ENCODE data around the gene HSD17B13.
"Not testable (repeated sequence)": the region's sequence is repeated elsewhere in the genome, so short reads cannot be mapped to it uniquely, and the experiment has no call there.

HSD17B13 gene

GRCh38 chr4:87345139-87345538 lies 22.5 kb upstream of the HSD17B13 start:
- H3K9me3 ChIP-seq = no peaks in the 10 kb centered on the region
- no peaks in the 10 kb centered on the region for H3K4me1 ChIP-seq
- H3K36me3 ChIP-seq = peaks cover 34% of the 10 kb centered on the region
- H3K27me3 ChIP-seq = no peaks in the 10 kb centered on the region
- TF ChIP-seq CTCF (IDR thresholded peaks at IDR 0.05; ENCODE audit: low read depth, low read length) = no peak
- no peak overlapping the region for H3K4me3 ChIP-seq (ENCODE audit: low read depth, low read length)
- DNase-seq = no peak

GRCh38 chr4:87342872-87343271 lies 20.2 kb upstream of the HSD17B13 start:
- Histone ChIP-seq H3K4me1 (no peaks in the 10 kb centered on the region), H3K36me3 (peaks cover 46% of the 10 kb centered on the region), H3K4me3 (ENCODE audit: low read depth, low read length) (no peak overlapping the region), H3K9me3 (no peaks in the 10 kb centered on the region), H3K27me3 (no peaks in the 10 kb centered on the region)
- DNase-seq = no peak
- TF ChIP-seq CTCF (IDR thresholded peaks at IDR 0.05; ENCODE audit: low read depth, low read length) = no peak

GRCh38 chr4:87341954-87342635 lies 19.4 kb upstream of the HSD17B13 start:
- H3K4me1 ChIP-seq; H3K4me3 ChIP-seq (ENCODE audit: low read depth, low read length); H3K27me3 ChIP-seq; H3K9me3 ChIP-seq; DNase-seq: not testable (repeated sequence)
- H3K36me3 ChIP-seq = peaks cover 52% of the 10 kb centered on the region

- H3K4me1 ChIP-seq = no peaks in the 10 kb centered on the region
- H3K4me3 ChIP-seq (ENCODE audit: low read depth, low read length) = no peak overlapping the region
- no peak for DNase-seq
- peaks cover 39% of the 10 kb centered on the region for H3K36me3 ChIP-seq
- TF ChIP-seq CTCF (IDR thresholded peaks at IDR 0.05; ENCODE audit: low read depth, low read length) = no peak
- no peaks in the 10 kb centered on the region for H3K9me3 ChIP-seq
- no peaks in the 10 kb centered on the region for H3K27me3 ChIP-seq
These were observed 16.8 kb upstream of the HSD17B13 start for GRCh38 chr4:87339440-87339839.

GRCh38 chr4:87337361-87337760 lies 14.7 kb upstream of the HSD17B13 start:
- Histone ChIP-seq H3K36me3 (peaks cover 48% of the 10 kb centered on the region), H3K4me1 (no peaks in the 10 kb centered on the region), H3K4me3 (ENCODE audit: low read depth, low read length) (no peak overlapping the region), H3K27me3 (no peaks in the 10 kb centered on the region), H3K9me3 (peaks cover 4% of the 10 kb centered on the region)
- TF ChIP-seq CTCF (IDR thresholded peaks at IDR 0.05; ENCODE audit: low read depth, low read length) = no peak
- no peak for DNase-seq

- Histone ChIP-seq H3K9me3 (peaks cover 4% of the 10 kb centered on the region), H3K4me3 (ENCODE audit: low read depth, low read length) (no peak overlapping the region), H3K27me3 (no peaks in the 10 kb centered on the region), H3K36me3 (peaks cover 27% of the 10 kb centered on the region), H3K4me1 (no peaks in the 10 kb centered on the region)
- no peak for DNase-seq
- TF ChIP-seq CTCF (IDR thresholded peaks at IDR 0.05; ENCODE audit: low read depth, low read length) = no peak
These were observed 10.6 kb upstream of the HSD17B13 start for GRCh38 chr4:87333267-87333666.
